ENCODE data around the gene NIPBL. TPM values are rescaled to one million over a fixed set of nuclear protein-coding genes. Genes with fewer than 3 reads are reported as not detected.

The NIPBL gene
- polyA plus RNA-seq, 1 of the 3 experiments (the other 2 are of a cell fraction): 5.2 TPM

DNA sequence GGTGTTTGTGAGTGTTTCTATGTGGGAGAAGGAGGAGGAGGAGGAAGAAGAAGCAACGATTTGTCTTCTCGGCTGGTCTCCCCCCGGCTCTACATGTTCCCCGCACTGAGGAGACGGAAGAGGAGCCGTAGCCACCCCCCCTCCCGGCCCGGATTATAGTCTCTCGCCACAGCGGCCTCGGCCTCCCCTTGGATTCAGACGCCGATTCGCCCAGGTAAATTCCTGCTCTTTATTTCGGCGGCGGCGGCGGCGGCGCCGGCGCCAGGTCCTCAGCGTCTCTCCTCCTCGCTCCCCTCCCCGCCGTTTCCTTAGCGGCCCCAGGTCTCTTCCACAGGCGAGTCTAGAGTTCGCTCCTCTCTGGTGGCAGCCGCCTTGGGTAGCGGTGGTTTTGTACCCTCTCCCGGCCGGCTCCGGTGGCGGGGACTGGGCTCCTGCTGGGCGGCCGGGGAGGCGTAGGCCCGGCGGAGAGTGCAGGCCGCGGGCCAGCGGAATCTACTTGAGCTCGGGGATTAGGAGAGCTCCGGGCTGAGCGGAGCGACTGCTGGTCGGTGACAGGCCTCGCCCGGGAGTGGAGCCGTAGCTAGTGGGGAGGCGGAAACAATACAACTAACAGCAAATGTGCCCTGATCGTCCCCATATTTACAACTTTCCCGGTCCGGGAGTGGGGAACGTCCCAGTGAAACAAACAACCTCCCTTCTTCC lies 547 bp downstream of the NIPBL start (continued):
- TF ChIP-seq ELF1 (IDR thresholded peaks at IDR 0.05): peak; percentile 26; the same call in 1 of the 2 replicates
- no peak for TF ChIP-seq RXRA (IDR thresholded peaks at IDR 0.05; ENCODE audit: borderline replicate concordance, low read depth)
- TF ChIP-seq TCF12 (IDR thresholded peaks at IDR 0.05): no peak
- TF ChIP-seq TAF1 (IDR thresholded peaks at IDR 0.05; ENCODE audit: borderline replicate concordance, low read depth, low read length): 0 out of 2 replicates have a peak, but pooled peaks have one; percentile 31
- no peak for TF ChIP-seq POLR2AphosphoS5 (IDR thresholded peaks at IDR 0.05; ENCODE audit: low read depth, low read length)
- TF ChIP-seq SMC3 (IDR thresholded peaks at IDR 0.05; ENCODE audit: low read depth, low read length): no peak
- no peak for TF ChIP-seq PBX3 (IDR thresholded peaks at IDR 0.05)
- TF ChIP-seq NFIC (IDR thresholded peaks at IDR 0.05; ENCODE audit: borderline replicate concordance): no peak
- TF ChIP-seq MAX (IDR thresholded peaks at IDR 0.05; ENCODE audit: low read depth): no peak
- no peak for TF ChIP-seq CHD2 (IDR thresholded peaks at IDR 0.05; ENCODE audit: low read length, partially characterized antibody)
- no peak for TF ChIP-seq FOXJ3 (CRISPR knock-in tag; IDR thresholded peaks at IDR 0.05)
- TF ChIP-seq NRF1 (IDR thresholded peaks at IDR 0.05; ENCODE audit: low read depth, low read length): no peak

DNA sequence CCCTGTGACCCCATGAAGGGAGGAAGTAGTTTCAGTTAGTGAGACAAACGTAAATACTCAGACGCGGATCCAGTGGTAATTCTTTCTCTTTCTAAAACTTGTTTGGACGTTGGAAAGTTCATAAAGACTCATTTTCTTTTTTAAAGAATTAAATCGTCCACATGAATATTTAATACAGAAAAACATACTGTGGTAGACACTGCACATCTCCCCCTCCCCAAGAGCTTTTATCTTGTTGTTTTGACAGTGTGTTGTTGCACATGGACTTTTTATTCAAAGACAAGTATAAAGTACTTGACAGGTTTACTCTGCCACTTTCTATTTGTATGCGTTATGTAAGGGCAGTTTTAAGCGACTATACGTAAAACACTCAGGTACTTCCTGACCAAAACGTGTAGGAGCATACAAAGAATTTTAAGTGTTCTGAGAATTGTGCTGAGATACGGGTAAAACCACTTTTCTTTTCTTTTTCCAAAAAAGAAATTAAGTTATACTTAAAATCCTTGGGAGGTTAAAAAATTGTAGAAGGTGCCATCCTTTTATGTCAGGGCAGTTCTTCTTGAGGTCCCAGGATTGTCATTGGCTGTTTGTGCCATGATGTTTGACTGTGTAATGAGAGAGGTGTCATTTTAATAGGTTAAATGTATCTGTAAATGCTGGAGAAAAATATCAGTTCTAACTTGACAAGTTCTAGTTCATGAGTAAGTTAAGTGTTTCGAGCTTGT lies 1.3 kb downstream of the NIPBL start:
- no peaks in the 10 kb centered on the region for H3K27me3 ChIP-seq (ENCODE audit: insufficient read depth)
- H3K4me1 ChIP-seq (ENCODE audit: control insufficient read depth in 1 of 2, insufficient read depth in 2 of 2, low read depth in 1 of 2, low read length in 1 of 2): peaks cover 12 to 17% of the 10 kb centered on the region in 2 experiments; a peak in 2 of 4 replicates
- peak overlapping the region; percentile 61; the same call in 1 of the 2 replicates for H2AFZ ChIP-seq (ENCODE audit: low read depth)
- ChIA-PET POLR2A (interaction anchor here (1.2 kb wide), 1 partner anchor 501 kb away, joined by 3 read pairs; the partner anchor contains the start of gene WDR70), CTCF (interaction anchor here (0.7 to 2.6 kb wide), 3 partner anchors 8 to 128 kb away, joined by 3 to 9 read pairs (median 4); no protein-coding TSS in a partner anchor)
- H3F3A ChIP-seq (replicated peaks; ENCODE audit: insufficient read depth): peaks cover 20% of the 10 kb centered on the region
- peaks cover 0 to 3% of the 10 kb centered on the region in 2 experiments for H3K36me3 ChIP-seq (replicated peaks in 1 of 2; ENCODE audit: control insufficient read depth in 1 of 2, insufficient read depth in 2 of 2, low read length in 1 of 2)
- H4K20me1 ChIP-seq (ENCODE audit: insufficient read depth): peaks cover 84% of the 10 kb centered on the region
- H3K9ac ChIP-seq: peak overlapping the region; percentile 96
- peak overlapping the region; percentile 75 for H3K4me2 ChIP-seq
- H3K79me2 ChIP-seq (ENCODE audit: insufficient read depth): peaks cover 92% of the 10 kb centered on the region
- peak overlapping the region; percentile 92 to 96 for H3K27ac ChIP-seq (ENCODE audit: low read depth in 2 of 2, low read length in 1 of 2)
- no peaks in the 10 kb centered on the region for H3K9me3 ChIP-seq
- H3K9me2 ChIP-seq: no peaks in the 10 kb centered on the region
- peak; percentile 28 for DNase-seq
- peak overlapping the region; percentile 89 to 92 for H3K4me3 ChIP-seq (ENCODE audit: low read depth in 2 of 2, low read length in 1 of 2)
- WGBS (ENCODE audit: low lambda C conversion rate): under 1% methylated on average over 11 of the region's 11 CpGs
- TF ChIP-seq TAF1 (IDR thresholded peaks at IDR 0.05; ENCODE audit: borderline replicate concordance, low read depth, low read length): no peak
- TF ChIP-seq GATA2 (CRISPR knock-in tag; IDR thresholded peaks at IDR 0.05): no peak
- TF ChIP-seq SIN3A (IDR thresholded peaks at IDR 0.05; ENCODE audit: borderline replicate concordance, low read depth, low read length): no peak
- TF ChIP-seq RXRA (IDR thresholded peaks at IDR 0.05; ENCODE audit: borderline replicate concordance, low read depth): no peak
- TF ChIP-seq NFIC (IDR thresholded peaks at IDR 0.05; ENCODE audit: borderline replicate concordance): no peak
- no peak for TF ChIP-seq NRF1 (IDR thresholded peaks at IDR 0.05; ENCODE audit: low read depth, low read length)
- TF ChIP-seq RAD21 (IDR thresholded peaks at IDR 0.05; ENCODE audit: low read length): no peak
- TF ChIP-seq REST (IDR thresholded peaks at IDR 0.05; ENCODE audit: low read depth, low read length): no peak
- TF ChIP-seq SMC3 (IDR thresholded peaks at IDR 0.05; ENCODE audit: low read depth, low read length): no peak
- no peak for TF ChIP-seq EP300 (IDR thresholded peaks at IDR 0.05; ENCODE audit: borderline replicate concordance in 1 of 2, low read depth in 1 of 2, low read length in 1 of 2)
- TF ChIP-seq, protein P1, sequence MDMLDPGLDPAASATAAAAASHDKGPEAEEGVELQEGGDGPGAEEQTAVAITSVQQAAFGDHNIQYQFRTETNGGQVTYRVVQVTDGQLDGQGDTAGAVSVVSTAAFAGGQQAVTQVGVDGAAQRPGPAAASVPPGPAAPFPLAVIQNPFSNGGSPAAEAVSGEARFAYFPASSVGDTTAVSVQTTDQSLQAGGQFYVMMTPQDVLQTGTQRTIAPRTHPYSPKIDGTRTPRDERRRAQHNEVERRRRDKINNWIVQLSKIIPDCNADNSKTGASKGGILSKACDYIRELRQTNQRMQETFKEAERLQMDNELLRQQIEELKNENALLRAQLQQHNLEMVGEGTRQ (IDR thresholded peaks at IDR 0.05; ENCODE audit: borderline replicate concordance, low read depth, low read length): no peak
- no peak for TF ChIP-seq TEAD4 (IDR thresholded peaks at IDR 0.05; ENCODE audit: borderline replicate concordance, insufficient read depth)
- TF ChIP-seq TCF12 (IDR thresholded peaks at IDR 0.05): no peak
- no peak for TF ChIP-seq RFX5 (IDR thresholded peaks at IDR 0.05; ENCODE audit: low read length)
- no peak; the same call in 1 of the 2 replicates for TF ChIP-seq GABPA (IDR thresholded peaks at IDR 0.05; ENCODE audit: low read depth)
- no peak for TF ChIP-seq CHD2 (IDR thresholded peaks at IDR 0.05; ENCODE audit: low read length, partially characterized antibody)
- no peak for TF ChIP-seq RCOR1 (IDR thresholded peaks at IDR 0.05; ENCODE audit: low read length)
- no peak for TF ChIP-seq MEF2A (IDR thresholded peaks at IDR 0.05; ENCODE audit: borderline replicate concordance, low read depth)

Measured in SK-N-SH (cell line).